Measurements from ENCODE around the gene TNXB. TPM values are rescaled to one million over a fixed set of nuclear protein-coding genes. Genes with fewer than 3 reads are reported as not detected.
"Not testable (repeated sequence)": the region's sequence is repeated elsewhere in the genome, so short reads cannot be mapped to it uniquely, and the experiment has no call there.

TNXB gene
- total RNA-seq, 1 experiment from 2014 or later = 0.66 TPM

GRCh38 chr6:32068315-32068714 is 40.8 kb downstream of the TNXB start:
- H3K27me3 ChIP-seq (replicated peaks); DNase-seq (ENCODE audit: low read depth in 1 of 2, low spot score in 2 of 2); H3K9me3 ChIP-seq (replicated peaks): not testable (repeated sequence)

GRCh38 chr6:32067521-32067920 is 41.6 kb downstream of the TNXB start:
- not testable (repeated sequence) for H3K4me1 ChIP-seq (replicated peaks); H3K36me3 ChIP-seq; H3K9me3 ChIP-seq (replicated peaks); DNase-seq (ENCODE audit: low read depth in 1 of 2, low spot score in 2 of 2); H3K4me3 ChIP-seq; H3K27ac ChIP-seq; H3K27me3 ChIP-seq (replicated peaks)

More at GRCh38 chr6:32068315-32068714, 40.8 kb downstream of the TNXB start:
- H3K27ac ChIP-seq; H3K4me1 ChIP-seq (replicated peaks); H3K4me3 ChIP-seq; H3K36me3 ChIP-seq: not testable (repeated sequence)

GRCh38 chr6:32064706-32065105 is 44.4 kb downstream of the TNXB start:
- no peaks in the 10 kb centered on the region for H3K9me3 ChIP-seq (replicated peaks)
- H3K27ac ChIP-seq = no peak overlapping the region
- no peak for DNase-seq (ENCODE audit: low read depth in 1 of 2, low spot score in 2 of 2)
- H3K4me3 ChIP-seq = no peak overlapping the region
- H3K36me3 ChIP-seq = no peaks in the 10 kb centered on the region
- peaks cover 7% of the 10 kb centered on the region; the same call in 1 of the 2 replicates for H3K4me1 ChIP-seq (replicated peaks)
- H3K27me3 ChIP-seq (replicated peaks) = no peaks in the 10 kb centered on the region

GRCh38 chr6:32060966-32061655 is 48.0 kb downstream of the TNXB start:
- no peak for DNase-seq (ENCODE audit: low read depth in 1 of 2, low spot score in 2 of 2)
- no peaks in the 10 kb centered on the region for H3K9me3 ChIP-seq (replicated peaks)
- H3K27ac ChIP-seq = no peak overlapping the region
- peaks cover 7% of the 10 kb centered on the region; the same call in 1 of the 2 replicates for H3K4me1 ChIP-seq (replicated peaks)
- no peak overlapping the region for H3K4me3 ChIP-seq
- peaks cover 4% of the 10 kb centered on the region; the same call in 1 of the 2 replicates for H3K27me3 ChIP-seq (replicated peaks)
- H3K36me3 ChIP-seq = no peaks in the 10 kb centered on the region

GRCh38 chr6:32058511-32058963 is 50.6 kb downstream of the TNXB start:
- Histone ChIP-seq H3K9me3 (replicated peaks) (no peaks in the 10 kb centered on the region), H3K4me1 (replicated peaks) (peaks cover 7% of the 10 kb centered on the region; the same call in 1 of the 2 replicates), H3K27ac (no peak overlapping the region), H3K36me3 (no peaks in the 10 kb centered on the region), H3K27me3 (replicated peaks) (peaks cover 4% of the 10 kb centered on the region; the same call in 1 of the 2 replicates), H3K4me3 (no peak overlapping the region)
- no peak for DNase-seq (ENCODE audit: low read depth in 1 of 2, low spot score in 2 of 2)

GRCh38 chr6:32057966-32058365 is 51.2 kb downstream of the TNXB start:
- Histone ChIP-seq H3K27me3 (replicated peaks) (peaks cover 4% of the 10 kb centered on the region; the same call in 1 of the 2 replicates), H3K4me3 (no peak overlapping the region), H3K27ac (no peak overlapping the region), H3K4me1 (replicated peaks) (peaks cover 7% of the 10 kb centered on the region; the same call in 1 of the 2 replicates), H3K36me3 (no peaks in the 10 kb centered on the region), H3K9me3 (replicated peaks) (no peaks in the 10 kb centered on the region)
- no peak for DNase-seq (ENCODE audit: low read depth in 1 of 2, low spot score in 2 of 2)

GRCh38 chr6:32056254-32056653 is 52.9 kb downstream of the TNXB start:
- Histone ChIP-seq H3K27me3 (replicated peaks) (peaks cover 4% of the 10 kb centered on the region; the same call in 1 of the 2 replicates), H3K9me3 (replicated peaks) (no peaks in the 10 kb centered on the region), H3K36me3 (no peaks in the 10 kb centered on the region), H3K4me1 (replicated peaks) (peaks cover 7% of the 10 kb centered on the region; the same call in 1 of the 2 replicates), H3K27ac (no peak overlapping the region), H3K4me3 (no peak overlapping the region)
- DNase-seq (ENCODE audit: low read depth in 1 of 2, low spot score in 2 of 2) = no peak

- H3K27me3 ChIP-seq (replicated peaks); H3K4me1 ChIP-seq (replicated peaks); H3K4me3 ChIP-seq: not testable (repeated sequence)
Measured at GRCh38 chr6:32055756-32056155, 53.4 kb downstream of the TNXB start.

GRCh38 chr6:32053314-32053713 is 55.8 kb downstream of the TNXB start:
- not testable (repeated sequence) for H3K4me1 ChIP-seq (replicated peaks); H3K27ac ChIP-seq; DNase-seq (ENCODE audit: low read depth in 1 of 2, low spot score in 2 of 2); H3K27me3 ChIP-seq (replicated peaks); H3K9me3 ChIP-seq (replicated peaks); H3K36me3 ChIP-seq; H3K4me3 ChIP-seq

More at GRCh38 chr6:32055756-32056155, 53.4 kb downstream of the TNXB start:
- not testable (repeated sequence) for H3K9me3 ChIP-seq (replicated peaks); H3K36me3 ChIP-seq; H3K27ac ChIP-seq; DNase-seq (ENCODE audit: low read depth in 1 of 2, low spot score in 2 of 2)

GRCh38 chr6:32052626-32053025 is 56.5 kb downstream of the TNXB start:
- not testable (repeated sequence) for DNase-seq (ENCODE audit: low read depth in 1 of 2, low spot score in 2 of 2); H3K9me3 ChIP-seq (replicated peaks); H3K4me3 ChIP-seq; H3K27me3 ChIP-seq (replicated peaks); H3K36me3 ChIP-seq; H3K27ac ChIP-seq; H3K4me1 ChIP-seq (replicated peaks)

GRCh38 chr6:32050562-32050961 is 58.6 kb downstream of the TNXB start:
- H3K9me3 ChIP-seq (replicated peaks) = no peaks in the 10 kb centered on the region
- H3K4me3 ChIP-seq = no peak overlapping the region
- no peak for DNase-seq (ENCODE audit: low read depth in 1 of 2, low spot score in 2 of 2)
- H3K4me1 ChIP-seq (replicated peaks) = peaks cover 22% of the 10 kb centered on the region
- no peaks in the 10 kb centered on the region for H3K27me3 ChIP-seq (replicated peaks)
- no peak overlapping the region for H3K27ac ChIP-seq
- no peaks in the 10 kb centered on the region for H3K36me3 ChIP-seq

- H3K4me1 ChIP-seq (replicated peaks) = peaks cover 22% of the 10 kb centered on the region
- DNase-seq (ENCODE audit: low read depth in 1 of 2, low spot score in 2 of 2); H3K4me3 ChIP-seq; H3K36me3 ChIP-seq; H3K9me3 ChIP-seq (replicated peaks); H3K27ac ChIP-seq; H3K27me3 ChIP-seq (replicated peaks): not testable (repeated sequence)
Measured at GRCh38 chr6:32049736-32050135, 59.4 kb downstream of the TNXB start.

- not testable (repeated sequence) for DNase-seq (ENCODE audit: low read depth in 1 of 2, low spot score in 2 of 2); H3K27ac ChIP-seq; H3K27me3 ChIP-seq (replicated peaks); H3K4me3 ChIP-seq; H3K36me3 ChIP-seq; H3K9me3 ChIP-seq (replicated peaks)
- peaks cover 22% of the 10 kb centered on the region for H3K4me1 ChIP-seq (replicated peaks)
Measured at GRCh38 chr6:32049149-32049548, 60.0 kb downstream of the TNXB start.

GRCh38 chr6:32047855-32048766 is 61.0 kb downstream of the TNXB start:
- H3K36me3 ChIP-seq = no peaks in the 10 kb centered on the region

More at GRCh38 chr6:32047855-32048766, 61.0 kb downstream of the TNXB start:
- H3K4me3 ChIP-seq = no peak overlapping the region
- H3K27me3 ChIP-seq (replicated peaks) = no peaks in the 10 kb centered on the region
- H3K4me1 ChIP-seq (replicated peaks) = peaks cover 22% of the 10 kb centered on the region
- peak; percentile 58 to 71 for DNase-seq (ENCODE audit: low read depth in 1 of 2, low spot score in 2 of 2)
- no peak overlapping the region for H3K27ac ChIP-seq
- no peaks in the 10 kb centered on the region for H3K9me3 ChIP-seq (replicated peaks)
